ENCODE data around the gene ZNF768. TPM values are rescaled to one million over a fixed set of nuclear protein-coding genes. Genes with fewer than 3 reads are reported as not detected.
A peak's percentile ranks its signal among the peaks of the same experiment; 100 is the strongest.

Gene ZNF768
- total RNA-seq, 1 donor from 2014 or later = 15.5 TPM

- no peak for DNase-seq (ENCODE audit: low spot score)
- Mint-ChIP-seq H3K4me1 (no peaks in the 10 kb centered on the region), H3K27ac (no peak overlapping the region), H3K4me3 (no peak overlapping the region), H3K9me3 (no peaks in the 10 kb centered on the region), H3K36me3 (no peaks in the 10 kb centered on the region), H3K27me3 (ENCODE audit: insufficient read depth, low read depth) (peaks cover 4% of the 10 kb centered on the region)
- Histone ChIP-seq H3K4me3 (no peak overlapping the region), H2AFZ (replicated peaks) (no peak overlapping the region), H4K20me1 (ENCODE audit: low read depth) (no peaks in the 10 kb centered on the region), H3K27ac (no peak overlapping the region), H3K9ac (no peak overlapping the region), H3K27me3 (no peaks in the 10 kb centered on the region), H3K36me3 (no peaks in the 10 kb centered on the region), H3K4me2 (no peak overlapping the region), H3K9me3 (ENCODE audit: low read depth) (no peaks in the 10 kb centered on the region), H3F3A (ENCODE audit: low read depth) (no peaks in the 10 kb centered on the region), H3K4me1 (no peaks in the 10 kb centered on the region), H3K79me2 (ENCODE audit: low read depth) (no peaks in the 10 kb centered on the region)
- TF ChIP-seq EZH2phosphoT487 (IDR thresholded peaks at IDR 0.05) (no peak), CTCF (IDR thresholded peaks at IDR 0.05) (no peak), EZH2 (IDR thresholded peaks at IDR 0.05) (no peak)
These were observed 7.8 kb downstream of the ZNF768 start for GRCh38 chr16:30518552-30518951.

- no peaks in the 10 kb centered on the region for H4K20me1 ChIP-seq (ENCODE audit: low read depth)
- no peaks in the 10 kb centered on the region for H3K79me2 ChIP-seq (ENCODE audit: low read depth)
- no peak overlapping the region for H3K4me2 ChIP-seq
- no peaks in the 10 kb centered on the region for H3K9me3 Mint-ChIP-seq
- H3F3A ChIP-seq (ENCODE audit: low read depth) = no peaks in the 10 kb centered on the region
- H3K4me3 ChIP-seq = no peak overlapping the region
- H3K9ac ChIP-seq = no peak overlapping the region
- no peaks in the 10 kb centered on the region for H3K9me3 ChIP-seq (ENCODE audit: low read depth)
- peaks cover 9% of the 10 kb centered on the region for H3K27me3 Mint-ChIP-seq (ENCODE audit: insufficient read depth, low read depth)
- no peak for DNase-seq (ENCODE audit: low spot score)
- no peak overlapping the region for H3K27ac ChIP-seq
- H3K4me3 Mint-ChIP-seq = no peak overlapping the region
- H3K4me1 ChIP-seq = no peaks in the 10 kb centered on the region
- H3K36me3 ChIP-seq = no peaks in the 10 kb centered on the region
- peak overlapping the region; percentile 57 for H3K27ac Mint-ChIP-seq
- no peaks in the 10 kb centered on the region for H3K27me3 ChIP-seq
- H2AFZ ChIP-seq (replicated peaks) = no peak overlapping the region
- TF ChIP-seq EZH2phosphoT487 (IDR thresholded peaks at IDR 0.05) = no peak
- no peak for TF ChIP-seq CTCF (IDR thresholded peaks at IDR 0.05)
- TF ChIP-seq EZH2 (IDR thresholded peaks at IDR 0.05) = no peak
- H3K36me3 Mint-ChIP-seq = no peaks in the 10 kb centered on the region
- no peaks in the 10 kb centered on the region for H3K4me1 Mint-ChIP-seq
These were observed 11.1 kb downstream of the ZNF768 start for GRCh38 chr16:30515275-30515674.

GRCh38 chr16:30511509-30511908 is 14.9 kb downstream of the ZNF768 start:
- Histone ChIP-seq H3K4me2 (no peak overlapping the region), H3K79me2 (ENCODE audit: low read depth) (no peaks in the 10 kb centered on the region), H2AFZ (replicated peaks) (no peak overlapping the region), H3K27ac (no peak overlapping the region), H3K4me3 (no peak overlapping the region), H3K27me3 (no peaks in the 10 kb centered on the region), H3K36me3 (no peaks in the 10 kb centered on the region), H4K20me1 (ENCODE audit: low read depth) (no peaks in the 10 kb centered on the region), H3K9me3 (ENCODE audit: low read depth) (no peaks in the 10 kb centered on the region), H3K9ac (no peak overlapping the region), H3F3A (ENCODE audit: low read depth) (no peaks in the 10 kb centered on the region), H3K4me1 (no peaks in the 10 kb centered on the region)
- H3K36me3 Mint-ChIP-seq = no peaks in the 10 kb centered on the region
- TF ChIP-seq EZH2phosphoT487 (IDR thresholded peaks at IDR 0.05) = no peak
- no peak for TF ChIP-seq CTCF (IDR thresholded peaks at IDR 0.05)
- TF ChIP-seq EZH2 (IDR thresholded peaks at IDR 0.05) = no peak
- peaks cover 11% of the 10 kb centered on the region for H3K27me3 Mint-ChIP-seq (ENCODE audit: insufficient read depth, low read depth)
- no peak for DNase-seq (ENCODE audit: low spot score)
- H3K4me1 Mint-ChIP-seq = no peaks in the 10 kb centered on the region
- H3K9me3 Mint-ChIP-seq = no peaks in the 10 kb centered on the region
- no peak overlapping the region for H3K4me3 Mint-ChIP-seq
- no peak overlapping the region for H3K27ac Mint-ChIP-seq

All from neural progenitor cell (in vitro differentiated cells).